Measurements from ENCODE around the gene HOXA9.

The HOXA9 gene

GRCh38 chr7:27137640-27138315, 27.6 kb downstream of the HOXA9 start:
- Histone ChIP-seq H3K9ac (ENCODE audit: low read depth, low read length) (no peak overlapping the region), H3K4me3 (ENCODE audit: low read length) (no peak overlapping the region), H3K4me1 (ENCODE audit: insufficient read depth, low read length) (no peaks in the 10 kb centered on the region), H3K36me3 (ENCODE audit: insufficient read depth, low read depth, low read length) (no peaks in the 10 kb centered on the region), H3K27me3 (ENCODE audit: insufficient read depth, low read length) (peaks cover 100% of the 10 kb centered on the region), H3K27ac (ENCODE audit: low read length) (no peak overlapping the region), H3K9me3 (ENCODE audit: insufficient read depth, low read depth, low read length) (peaks cover 5% of the 10 kb centered on the region; the same call in 1 of the 2 replicates)

- Histone ChIP-seq H3K4me1 (ENCODE audit: insufficient read depth, low read length) (no peaks in the 10 kb centered on the region), H3K9ac (ENCODE audit: low read depth, low read length) (no peak overlapping the region), H3K27me3 (ENCODE audit: insufficient read depth, low read length) (peaks cover 100% of the 10 kb centered on the region), H3K27ac (ENCODE audit: low read length) (no peak overlapping the region), H3K9me3 (ENCODE audit: insufficient read depth, low read depth, low read length) (peaks cover 2% of the 10 kb centered on the region; the same call in 1 of the 2 replicates), H3K4me3 (ENCODE audit: low read length) (no peak overlapping the region), H3K36me3 (ENCODE audit: insufficient read depth, low read depth, low read length) (no peaks in the 10 kb centered on the region)
These were observed 30.9 kb downstream of the HOXA9 start for GRCh38 chr7:27134392-27134791.

DNA sequence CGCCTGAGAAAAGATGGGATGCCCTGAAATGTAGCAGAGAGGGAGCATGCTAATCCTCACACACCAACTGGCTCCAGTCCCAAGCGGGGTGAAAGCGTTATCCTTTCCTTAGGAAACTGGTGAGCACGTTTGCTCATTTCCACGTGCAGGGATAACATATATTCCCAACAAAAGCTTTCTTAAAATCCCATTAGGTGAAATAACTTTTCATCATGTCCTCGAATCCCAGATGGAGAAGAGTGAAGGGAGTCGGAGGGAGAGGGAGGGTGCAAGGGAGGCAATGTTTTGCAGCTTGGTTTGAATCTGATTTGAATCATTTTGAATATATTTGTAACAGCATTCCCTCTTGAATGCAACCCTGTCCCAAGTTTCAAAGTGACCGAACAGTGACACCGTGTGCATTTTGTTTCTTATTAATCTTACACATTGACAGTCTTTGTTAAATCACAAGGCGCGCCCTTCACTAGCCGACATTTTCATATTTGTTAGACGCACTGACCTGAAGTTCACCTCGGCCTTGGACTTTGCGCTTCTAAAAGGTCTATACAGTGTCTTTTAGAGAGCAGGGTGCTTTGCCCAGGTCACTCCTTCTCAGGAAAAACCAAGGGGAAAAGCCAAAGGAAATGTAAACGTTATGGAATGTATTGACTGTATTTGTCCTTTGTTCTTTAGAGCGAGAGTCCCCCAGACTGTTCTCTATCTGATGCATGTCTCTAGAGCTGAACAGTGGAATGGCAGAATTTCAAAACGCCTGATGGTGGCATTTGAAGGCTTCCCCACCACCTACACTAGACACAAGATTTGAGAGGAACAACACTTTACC, 31.7 kb downstream of the HOXA9 start:
- Histone ChIP-seq H3K27me3 (ENCODE audit: insufficient read depth, low read length) (peaks cover 100% of the 10 kb centered on the region), H3K9me3 (ENCODE audit: insufficient read depth, low read depth, low read length) (peaks cover 8% of the 10 kb centered on the region; the same call in 1 of the 2 replicates), H3K4me1 (ENCODE audit: insufficient read depth, low read length) (no peaks in the 10 kb centered on the region), H3K36me3 (ENCODE audit: insufficient read depth, low read depth, low read length) (no peaks in the 10 kb centered on the region), H3K9ac (ENCODE audit: low read depth, low read length) (no peak overlapping the region), H3K4me3 (ENCODE audit: low read length) (no peak overlapping the region), H3K27ac (ENCODE audit: low read length) (no peak overlapping the region)

DNA sequence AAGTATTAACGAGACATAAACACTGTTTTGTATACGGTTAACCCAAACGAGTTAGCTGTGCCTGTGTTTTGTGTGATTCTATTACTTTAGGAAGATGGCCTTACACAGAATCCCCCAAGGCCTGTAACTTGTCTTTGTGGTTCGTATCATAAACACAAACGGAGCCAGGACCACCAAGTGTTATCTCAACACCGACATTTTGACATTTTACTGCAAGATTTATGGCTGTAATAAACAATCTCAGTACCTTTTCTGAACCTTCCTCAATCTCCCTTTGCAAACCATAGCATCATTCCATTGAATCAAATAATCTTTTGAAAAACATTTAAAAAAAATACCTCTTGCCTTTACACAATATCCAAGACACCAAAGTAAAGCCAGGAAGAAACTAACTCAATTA, 32.4 kb downstream of the HOXA9 start:
- no peak overlapping the region for H3K4me3 ChIP-seq (ENCODE audit: low read length)
- no peak overlapping the region for H3K9ac ChIP-seq (ENCODE audit: low read depth, low read length)
- H3K9me3 ChIP-seq (ENCODE audit: insufficient read depth, low read depth, low read length) = peaks cover 8% of the 10 kb centered on the region; the same call in 1 of the 2 replicates
- H3K27me3 ChIP-seq (ENCODE audit: insufficient read depth, low read length) = peaks cover 100% of the 10 kb centered on the region
- H3K36me3 ChIP-seq (ENCODE audit: insufficient read depth, low read depth, low read length) = no peaks in the 10 kb centered on the region
- H3K4me1 ChIP-seq (ENCODE audit: insufficient read depth, low read length) = no peaks in the 10 kb centered on the region
- H3K27ac ChIP-seq (ENCODE audit: low read length) = no peak overlapping the region

- Histone ChIP-seq H3K4me3 (ENCODE audit: low read length) (no peak overlapping the region), H3K9me3 (ENCODE audit: insufficient read depth, low read depth, low read length) (peaks cover 8% of the 10 kb centered on the region; the same call in 1 of the 2 replicates), H3K4me1 (ENCODE audit: insufficient read depth, low read length) (no peaks in the 10 kb centered on the region), H3K27me3 (ENCODE audit: insufficient read depth, low read length) (peaks cover 100% of the 10 kb centered on the region), H3K9ac (ENCODE audit: low read depth, low read length) (no peak overlapping the region), H3K27ac (ENCODE audit: low read length) (no peak overlapping the region), H3K36me3 (ENCODE audit: insufficient read depth, low read depth, low read length) (no peaks in the 10 kb centered on the region)
These were observed 33.1 kb downstream of the HOXA9 start for GRCh38 chr7:27132214-27132613.

DNA sequence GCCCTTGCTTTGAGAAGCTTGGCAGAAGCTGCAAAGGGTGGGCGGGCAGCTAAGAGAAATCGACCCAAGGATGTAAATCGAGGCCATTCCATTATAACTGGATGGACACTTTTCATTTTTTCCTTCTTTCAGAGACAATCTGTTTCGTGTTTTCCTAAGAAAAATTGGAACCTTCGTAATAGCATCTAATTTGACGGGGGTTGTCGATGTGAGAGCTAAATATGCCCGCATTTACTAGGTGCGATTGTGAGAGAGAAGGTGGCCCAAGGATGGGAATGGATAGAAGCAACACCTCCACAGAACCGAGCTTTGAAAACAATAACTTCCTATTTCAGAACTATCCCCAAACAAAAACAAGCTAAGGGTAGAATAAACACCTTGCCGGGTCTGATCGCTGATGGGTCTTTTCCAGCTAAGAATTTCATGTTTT, 33.9 kb downstream of the HOXA9 start:
- H3K9ac ChIP-seq (ENCODE audit: low read depth, low read length) = no peak overlapping the region
- H3K36me3 ChIP-seq (ENCODE audit: insufficient read depth, low read depth, low read length) = no peaks in the 10 kb centered on the region
- H3K4me1 ChIP-seq (ENCODE audit: insufficient read depth, low read length) = no peaks in the 10 kb centered on the region
- peaks cover 100% of the 10 kb centered on the region for H3K27me3 ChIP-seq (ENCODE audit: insufficient read depth, low read length)
- peaks cover 8% of the 10 kb centered on the region; the same call in 1 of the 2 replicates for H3K9me3 ChIP-seq (ENCODE audit: insufficient read depth, low read depth, low read length)
- no peak overlapping the region for H3K27ac ChIP-seq (ENCODE audit: low read length)
- H3K4me3 ChIP-seq (ENCODE audit: low read length) = peak overlapping the region; percentile 57; the same call in 1 of the 2 replicates

GRCh38 chr7:27130540-27131389, 34.6 kb downstream of the HOXA9 start, which contains the start of gene HOXA4:
TSS of gene HOXA4 (minus strand) at chr7:27130757. CDS start at chr7:27130733, 24 bp downstream.
- Histone ChIP-seq H3K4me1 (ENCODE audit: insufficient read depth, low read length) (no peaks in the 10 kb centered on the region), H3K36me3 (ENCODE audit: insufficient read depth, low read depth, low read length) (no peaks in the 10 kb centered on the region), H3K4me3 (ENCODE audit: low read length) (peak within 1 kb of the TSS; percentile 57), H3K9me3 (ENCODE audit: insufficient read depth, low read depth, low read length) (peaks cover 8% of the 10 kb centered on the region; the same call in 1 of the 2 replicates), H3K27me3 (ENCODE audit: insufficient read depth, low read length) (peaks cover 100% of the 10 kb centered on the region), H3K27ac (ENCODE audit: low read length) (no peak within 1 kb of the TSS), H3K9ac (ENCODE audit: low read depth, low read length) (no peak within 1 kb of the TSS)

GRCh38 chr7:27129729-27130539, 35.4 kb downstream of the HOXA9 start:
- no peak overlapping the region for H3K9ac ChIP-seq (ENCODE audit: low read depth, low read length)
- peaks cover 10% of the 10 kb centered on the region; the same call in 1 of the 2 replicates for H3K9me3 ChIP-seq (ENCODE audit: insufficient read depth, low read depth, low read length)
- H3K4me3 ChIP-seq (ENCODE audit: low read length) = no peak overlapping the region
- H3K27ac ChIP-seq (ENCODE audit: low read length) = no peak overlapping the region
- H3K4me1 ChIP-seq (ENCODE audit: insufficient read depth, low read length) = no peaks in the 10 kb centered on the region
- H3K36me3 ChIP-seq (ENCODE audit: insufficient read depth, low read depth, low read length) = no peaks in the 10 kb centered on the region
- peaks cover 100% of the 10 kb centered on the region for H3K27me3 ChIP-seq (ENCODE audit: insufficient read depth, low read length)

DNA sequence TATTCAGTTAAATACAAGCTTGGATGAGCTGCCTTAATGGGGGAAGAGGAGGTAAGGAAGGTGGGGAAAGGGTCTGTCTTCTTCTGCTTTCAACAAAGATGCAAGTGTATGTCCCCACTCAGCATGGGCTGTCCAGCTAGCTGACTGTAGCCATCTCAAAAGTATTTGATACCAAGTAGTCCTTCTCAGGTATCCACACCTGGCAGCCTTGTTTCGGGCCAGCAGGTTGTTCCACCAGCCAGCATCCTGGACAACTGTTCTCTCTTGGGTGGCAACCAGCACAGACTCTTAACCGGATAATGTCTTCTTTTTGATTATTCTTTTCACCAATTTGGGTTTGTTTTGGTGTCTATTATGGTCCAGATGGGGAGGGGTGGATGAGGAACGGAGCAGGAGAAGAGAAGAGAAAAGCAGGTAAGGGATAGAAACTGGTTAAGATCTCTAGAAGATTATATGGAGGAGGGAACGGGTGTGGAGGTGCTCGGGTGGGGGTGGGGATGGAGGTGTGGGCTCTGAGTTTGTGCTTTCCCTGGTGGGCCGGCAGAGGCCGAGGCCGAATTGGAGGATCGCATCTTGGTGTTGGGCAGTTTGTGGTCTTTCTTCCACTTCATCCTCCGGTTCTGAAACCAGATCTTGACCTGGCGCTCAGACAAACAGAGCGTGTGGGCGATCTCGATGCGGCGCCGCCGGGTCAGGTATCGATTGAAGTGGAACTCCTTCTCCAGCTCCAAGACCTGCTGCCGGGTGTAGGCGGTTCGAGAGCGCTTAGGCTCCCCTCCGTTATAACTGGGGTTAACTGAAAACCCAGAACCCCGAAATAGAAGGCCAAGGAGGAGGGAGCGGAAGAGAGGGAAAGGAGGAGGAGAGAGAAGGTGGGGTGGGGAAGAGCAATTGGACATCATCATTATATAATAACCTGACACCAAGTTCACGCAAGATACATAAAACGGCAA, 36.3 kb downstream of the HOXA9 start:
- H3K4me3 ChIP-seq (ENCODE audit: low read length) = no peak overlapping the region
- H3K9me3 ChIP-seq (ENCODE audit: insufficient read depth, low read depth, low read length) = peaks cover 18% of the 10 kb centered on the region; the same call in 1 of the 2 replicates
- H3K9ac ChIP-seq (ENCODE audit: low read depth, low read length) = no peak overlapping the region
- no peaks in the 10 kb centered on the region for H3K4me1 ChIP-seq (ENCODE audit: insufficient read depth, low read length)
- no peak overlapping the region for H3K27ac ChIP-seq (ENCODE audit: low read length)
- H3K27me3 ChIP-seq (ENCODE audit: insufficient read depth, low read length) = peaks cover 100% of the 10 kb centered on the region
- H3K36me3 ChIP-seq (ENCODE audit: insufficient read depth, low read depth, low read length) = no peaks in the 10 kb centered on the region

DNA sequence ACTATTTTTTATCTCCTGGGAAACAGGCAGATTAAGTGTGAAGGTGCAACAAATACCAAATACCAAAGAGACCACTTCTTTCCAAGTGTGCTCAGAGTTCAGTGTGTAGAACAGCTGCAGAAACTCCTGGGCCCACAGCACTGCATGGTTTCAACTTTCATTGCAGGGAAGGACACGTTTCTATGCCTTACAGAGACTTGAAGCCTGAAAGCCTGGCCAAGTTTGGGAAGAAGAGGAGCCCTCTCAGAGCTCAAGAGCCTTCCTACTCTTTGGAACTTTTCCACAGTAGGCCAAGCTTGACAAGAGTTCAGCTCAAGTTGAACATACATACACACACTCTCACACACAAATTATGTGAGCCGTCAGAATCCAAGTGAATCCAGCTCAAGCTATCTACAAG, 37.3 kb downstream of the HOXA9 start:
- no peak overlapping the region for H3K27ac ChIP-seq (ENCODE audit: low read length)
- peaks cover 25% of the 10 kb centered on the region; the same call in 1 of the 2 replicates for H3K9me3 ChIP-seq (ENCODE audit: insufficient read depth, low read depth, low read length)
- peaks cover 100% of the 10 kb centered on the region for H3K27me3 ChIP-seq (ENCODE audit: insufficient read depth, low read length)
- no peak overlapping the region for H3K9ac ChIP-seq (ENCODE audit: low read depth, low read length)
- H3K4me3 ChIP-seq (ENCODE audit: low read length) = no peak overlapping the region
- H3K36me3 ChIP-seq (ENCODE audit: insufficient read depth, low read depth, low read length) = no peaks in the 10 kb centered on the region
- no peaks in the 10 kb centered on the region for H3K4me1 ChIP-seq (ENCODE audit: insufficient read depth, low read length)

All from iPS-20b (cell line).